GM18498 (cell line): ENCODE measurements around the gene KLC3.
"Not testable (repeated sequence)": the region's sequence is repeated elsewhere in the genome, so short reads cannot be mapped to it uniquely, and the experiment has no call there.

Experiments
- ATAC-seq: cut with Tn5 transposase; IDR thresholded peaks from one replicate; pipeline ENCODE4 v1.9.1; 2021; ENCODE audit warnings: mild to moderate bottlenecking, moderate library complexity; ENCODE audit not compliant: unreplicated experiment

The KLC3 gene

DNA sequence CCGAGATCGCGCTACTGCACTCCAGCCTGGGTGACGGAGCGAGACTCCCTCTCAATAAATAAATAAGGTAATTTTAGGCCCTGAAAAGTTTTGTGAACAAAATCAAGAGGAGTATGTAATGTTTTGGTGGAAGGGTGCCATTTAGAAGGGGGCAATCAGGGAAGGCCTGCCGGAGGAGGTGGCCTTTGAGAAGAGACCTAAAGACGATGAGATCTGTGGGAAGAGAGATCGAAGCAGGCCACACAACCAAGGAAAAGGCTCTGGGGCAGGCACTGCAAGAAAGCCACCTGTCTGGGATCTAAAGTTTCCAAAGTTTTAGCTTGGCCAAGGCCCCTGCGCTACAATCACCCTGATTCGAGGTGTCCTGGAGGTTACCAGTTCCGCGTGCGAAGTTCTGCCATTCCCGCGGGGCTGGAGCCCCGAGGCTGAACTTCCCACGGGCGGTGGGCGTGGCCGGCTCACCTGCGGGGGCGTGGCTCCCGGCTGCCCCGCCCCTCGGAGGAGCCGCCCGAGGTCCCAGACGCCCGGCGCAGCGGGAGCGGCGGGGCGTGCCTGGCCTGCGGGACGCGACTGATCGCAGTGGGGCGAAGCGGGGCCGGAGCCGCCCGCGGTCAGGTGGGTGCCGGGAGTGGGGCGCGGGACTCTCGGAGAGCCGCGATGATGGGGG is at the start of gene KLC3:
KLC3 (plus strand) TSS at position 519 of the 667 bp plus-strand sequence. CDS start 4,792 bp downstream, outside the sequence.
- ATAC-seq = no peak

DNA sequence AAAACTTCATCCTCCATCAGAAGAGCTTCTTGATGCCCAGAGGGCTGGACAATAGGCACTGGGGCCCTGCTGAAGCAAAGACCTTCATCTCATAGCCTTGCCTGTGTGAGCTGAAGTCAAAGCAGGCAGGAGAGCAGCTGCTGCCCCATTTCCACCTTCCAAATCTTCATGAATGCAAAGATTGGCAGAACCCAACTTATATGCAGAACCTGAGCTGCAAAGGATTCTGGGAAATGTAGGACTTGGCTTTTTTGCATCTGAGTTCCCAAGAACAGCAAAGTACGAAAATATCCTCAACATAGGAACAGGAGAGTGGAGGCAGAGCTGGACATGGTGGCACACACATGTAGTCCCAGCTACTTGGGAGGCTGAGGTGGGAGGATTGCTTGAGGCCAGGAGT is 48.7 kb upstream of the KLC3 start:
- no peak for ATAC-seq

DNA sequence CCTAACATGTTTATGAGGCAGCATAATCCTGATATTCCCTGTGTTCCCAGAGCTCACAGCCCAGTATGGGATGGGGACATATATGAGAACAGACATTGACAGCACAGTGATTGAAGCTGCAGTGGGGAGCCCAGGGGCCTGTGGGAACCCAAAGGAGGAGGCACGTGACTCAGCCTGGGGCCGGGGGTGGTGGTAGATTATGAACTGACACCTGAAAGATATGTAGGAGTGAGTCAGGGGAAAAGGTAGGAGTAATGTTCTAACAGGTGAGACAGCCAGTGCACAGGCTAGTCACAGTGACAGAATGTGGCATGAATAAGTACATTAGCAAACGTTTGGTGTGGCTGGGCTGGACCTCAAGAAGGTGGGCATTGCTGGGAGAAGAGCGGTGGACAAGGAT is 46.9 kb upstream of the KLC3 start:
- ATAC-seq = no peak

DNA sequence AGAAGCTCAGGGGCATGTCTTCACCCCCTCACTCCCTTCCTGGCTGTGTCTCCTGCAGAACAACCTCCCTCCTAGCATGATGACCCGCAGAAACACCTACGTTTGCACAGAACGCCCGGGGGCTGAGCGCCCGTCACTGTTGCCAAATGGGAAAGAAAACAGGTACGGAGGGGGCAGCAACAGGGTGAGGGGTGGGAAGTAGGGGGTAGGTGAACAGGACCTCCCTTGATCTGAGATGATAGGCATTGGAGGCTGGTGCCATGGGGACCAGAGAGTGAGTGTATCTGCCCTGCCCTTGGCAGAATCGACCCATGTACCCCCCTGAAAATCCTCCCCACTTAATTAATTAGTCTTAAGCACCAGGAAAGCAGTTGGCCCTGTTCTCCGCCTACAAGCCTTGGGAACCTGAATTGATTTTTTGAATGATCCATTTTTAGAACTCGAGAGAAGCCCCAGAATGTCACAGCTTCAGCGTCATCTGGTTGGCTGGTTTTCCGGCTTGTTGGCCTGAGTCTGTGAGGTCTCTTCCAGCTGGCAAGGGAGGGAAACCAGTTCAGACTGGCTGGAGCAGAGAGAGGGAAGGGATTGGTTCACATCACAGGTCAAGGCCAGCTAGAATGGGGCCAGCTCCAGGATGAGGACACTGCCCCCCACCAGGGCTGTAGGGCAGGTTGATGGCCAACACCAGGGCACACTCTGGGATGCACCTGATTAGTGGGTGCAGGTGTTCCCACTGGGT is 46.1 kb upstream of the KLC3 start:
- no peak for ATAC-seq

- ATAC-seq = no peak
Observed at GRCh38 chr19:45295873-45296272, 44.7 kb upstream of the KLC3 start.

DNA sequence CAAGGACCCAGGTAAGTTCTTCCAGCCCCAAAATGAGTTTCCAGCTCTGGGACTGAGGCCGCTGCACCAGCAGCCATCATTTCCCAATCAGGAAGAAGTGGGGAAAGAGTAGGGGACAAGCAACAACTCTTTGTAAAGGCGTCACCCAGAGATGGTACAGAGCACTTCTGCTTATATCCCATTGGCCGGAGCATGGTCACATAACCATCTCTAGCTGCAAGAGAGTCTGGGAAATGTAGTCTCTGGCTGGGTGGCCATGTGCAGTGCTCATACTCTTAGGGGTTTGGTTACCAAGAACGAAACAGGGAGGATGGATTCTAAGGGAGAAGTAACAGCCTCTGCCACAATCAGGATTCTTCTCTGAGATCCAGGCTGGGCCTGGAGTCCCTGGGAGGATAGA is 44.2 kb upstream of the KLC3 start:
- no peak for ATAC-seq

DNA sequence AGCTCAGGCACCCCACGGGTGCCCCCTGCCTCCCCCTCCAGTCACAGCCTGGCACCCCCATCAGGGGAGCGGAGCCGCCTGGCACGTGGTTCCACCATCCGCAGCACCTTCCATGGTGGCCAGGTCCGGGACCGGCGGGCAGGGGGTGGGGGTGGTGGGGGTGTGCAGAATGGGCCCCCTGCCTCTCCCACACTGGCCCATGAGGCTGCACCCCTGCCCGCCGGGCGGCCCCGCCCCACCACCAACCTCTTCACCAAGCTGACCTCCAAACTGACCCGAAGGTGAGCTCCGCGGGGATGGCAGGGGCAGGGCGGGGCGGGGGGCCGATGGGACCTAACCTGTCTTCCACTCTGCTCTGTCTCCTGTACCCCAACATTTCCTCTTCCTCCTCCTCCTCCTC is 42.9 kb upstream of the KLC3 start:
- ATAC-seq = no peak

DNA sequence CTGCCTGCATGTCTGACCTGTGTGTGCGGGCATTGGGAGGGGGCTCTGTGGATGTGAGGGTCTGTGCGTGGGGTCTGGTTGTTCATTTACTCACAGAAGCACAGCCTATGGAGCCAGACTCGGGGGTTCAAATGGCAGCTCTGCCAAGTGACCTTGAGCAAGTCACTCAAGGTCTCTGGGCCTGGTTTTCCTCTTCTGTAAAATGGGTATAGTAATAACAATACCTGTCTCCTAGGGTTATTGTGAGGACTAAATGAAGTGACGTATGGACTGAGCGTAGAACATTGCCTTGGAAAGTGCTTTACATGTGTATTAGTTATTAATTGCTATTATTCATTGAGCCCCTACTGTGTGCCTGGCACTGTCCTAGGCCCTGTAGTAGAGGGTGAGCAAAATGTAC is 42.3 kb upstream of the KLC3 start:
- no peak for ATAC-seq

DNA sequence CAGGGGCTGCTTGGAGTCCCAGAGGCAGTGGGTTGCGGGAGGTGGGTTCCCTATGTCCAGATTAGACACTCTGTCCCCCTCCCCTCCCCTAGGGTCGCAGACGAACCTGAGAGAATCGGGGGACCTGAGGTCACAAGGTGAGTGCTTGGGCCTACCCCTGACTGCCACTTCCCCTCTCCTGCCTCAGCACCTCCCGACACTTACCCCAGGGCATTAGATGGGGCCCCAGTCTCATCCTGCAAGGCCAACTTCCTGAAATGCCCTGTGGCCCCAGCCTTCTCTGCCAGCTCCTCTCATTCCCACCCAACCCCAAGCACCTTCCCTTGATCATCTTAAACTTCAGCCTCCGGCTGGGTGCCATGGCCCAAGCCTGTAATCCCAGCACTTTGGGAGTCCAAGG is 40.8 kb upstream of the KLC3 start:
- ATAC-seq = no peak

DNA sequence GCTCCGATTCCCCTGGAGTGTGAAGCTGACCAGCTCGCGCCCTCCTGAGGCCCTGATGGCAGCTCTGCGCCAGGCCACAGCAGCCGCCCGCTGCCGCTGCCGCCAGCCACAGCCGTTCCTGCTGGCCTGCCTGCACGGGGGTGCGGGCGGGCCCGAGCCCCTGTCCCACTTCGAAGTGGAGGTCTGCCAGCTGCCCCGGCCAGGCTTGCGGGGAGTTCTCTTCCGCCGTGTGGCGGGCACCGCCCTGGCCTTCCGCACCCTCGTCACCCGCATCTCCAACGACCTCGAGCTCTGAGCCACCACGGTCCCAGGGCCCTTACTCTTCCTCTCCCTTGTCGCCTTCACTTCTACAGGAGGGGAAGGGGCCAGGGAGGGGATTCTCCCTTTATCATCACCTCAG is 38.1 kb upstream of the KLC3 start:
- no peak for ATAC-seq

DNA sequence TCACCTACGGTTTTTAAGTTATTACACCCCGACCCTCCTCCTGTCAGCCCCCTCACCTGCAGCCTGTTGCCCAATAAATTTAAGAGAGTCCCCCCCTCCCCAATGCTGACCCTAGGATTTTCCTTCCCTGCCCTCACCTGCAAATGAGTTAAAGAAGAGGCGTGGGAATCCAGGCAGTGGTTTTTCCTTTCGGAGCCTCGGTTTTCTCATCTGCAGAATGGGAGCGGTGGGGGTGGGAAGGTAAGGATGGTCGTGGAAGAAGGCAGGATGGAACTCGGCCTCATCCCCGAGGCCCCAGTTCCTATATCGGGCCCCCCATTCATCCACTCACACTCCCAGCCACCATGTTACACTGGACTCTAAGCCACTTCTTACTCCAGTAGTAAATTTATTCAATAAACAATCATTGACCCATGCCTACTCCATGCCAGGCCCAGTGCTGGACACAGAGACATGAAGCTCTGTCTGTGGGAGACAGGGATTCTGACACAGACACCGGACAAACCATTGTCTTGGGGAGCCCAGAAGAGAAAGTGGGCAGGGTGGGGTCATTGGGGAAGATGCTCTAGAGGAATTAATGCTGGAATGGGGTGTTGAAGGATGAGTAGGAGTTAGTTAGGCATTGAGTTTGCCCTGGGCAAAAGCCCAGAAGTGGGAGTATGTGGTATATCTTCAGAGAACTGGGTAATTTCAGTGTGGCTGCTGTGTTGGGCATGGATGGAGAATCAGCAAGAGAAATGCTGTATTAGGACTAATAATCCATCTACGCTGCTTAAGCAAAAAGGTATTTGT is 37.1 kb upstream of the KLC3 start:
- ATAC-seq = no peak

DNA sequence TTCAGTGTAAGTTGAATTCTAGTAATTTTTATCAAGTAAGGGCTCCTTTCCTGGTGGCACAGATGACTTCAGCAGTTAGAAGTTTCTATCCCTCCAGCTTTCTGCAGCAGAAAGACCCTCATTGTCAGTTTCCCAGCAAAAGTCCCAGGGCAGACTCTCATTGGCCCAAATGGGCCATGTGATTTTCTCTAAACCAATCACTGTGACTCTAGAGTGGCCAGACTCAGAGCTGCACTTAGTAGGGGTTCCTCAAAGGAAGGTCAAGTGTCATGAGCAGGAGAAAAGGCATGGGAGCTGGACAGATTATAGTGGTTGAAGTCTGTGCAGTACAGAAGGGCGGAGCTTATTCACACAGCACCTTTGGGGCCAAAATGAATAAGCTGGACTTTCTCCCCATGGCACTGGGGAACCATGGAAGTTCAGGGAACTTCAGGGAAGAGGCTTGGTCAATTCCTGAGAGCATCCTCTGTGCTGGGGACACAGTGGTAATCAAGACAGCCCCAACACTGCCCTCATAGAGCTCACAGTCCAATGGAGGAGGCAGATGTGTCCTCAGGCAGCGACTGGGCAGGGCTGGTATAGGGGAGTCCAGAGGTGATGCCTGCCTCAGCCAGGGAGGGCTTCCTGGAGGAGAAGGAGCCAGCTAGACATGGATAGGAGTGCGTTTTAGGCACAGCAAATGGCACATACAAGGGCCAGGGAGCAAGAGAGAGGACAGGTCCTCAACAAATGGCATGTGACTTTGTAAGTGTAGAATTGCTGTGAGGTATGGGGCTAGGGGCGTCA is 36.2 kb upstream of the KLC3 start:
- ATAC-seq = no peak

- ATAC-seq = no peak
Observed at GRCh38 chr19:45305007-45305406, 35.5 kb upstream of the KLC3 start.

- ATAC-seq = no peak
Observed at GRCh38 chr19:45305421-45305820, 35.1 kb upstream of the KLC3 start.

- ATAC-seq = no peak
Observed at GRCh38 chr19:45306040-45306439, 34.5 kb upstream of the KLC3 start.

GRCh38 chr19:45306518-45307027 is 34.0 kb upstream of the KLC3 start:
- no peak for ATAC-seq

- no peak for ATAC-seq
Observed at GRCh38 chr19:45307361-45307760, 33.2 kb upstream of the KLC3 start.

- not testable (repeated sequence) for ATAC-seq
Observed at GRCh38 chr19:45309322-45309721, 31.2 kb upstream of the KLC3 start.

DNA sequence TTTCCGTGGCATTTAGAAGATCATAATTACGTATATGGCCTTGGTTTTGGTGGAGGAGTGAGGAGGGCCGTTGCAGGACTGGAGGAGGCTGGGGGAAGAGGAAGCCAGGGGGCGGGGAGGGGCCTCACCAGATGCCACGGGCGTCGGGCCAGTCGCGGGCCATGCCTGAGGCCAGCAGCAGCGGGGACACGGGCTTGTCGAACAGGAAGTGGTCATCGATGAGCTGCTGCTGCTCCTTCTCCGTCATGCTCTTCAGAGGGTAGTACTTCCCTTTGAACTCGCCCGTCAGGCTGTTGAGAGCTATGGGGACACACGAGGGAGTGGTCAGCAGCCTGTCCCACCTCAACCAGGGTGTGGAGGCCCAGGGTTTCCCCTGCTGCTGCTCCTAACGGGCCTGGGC is 28.9 kb upstream of the KLC3 start:
- no peak for ATAC-seq

DNA sequence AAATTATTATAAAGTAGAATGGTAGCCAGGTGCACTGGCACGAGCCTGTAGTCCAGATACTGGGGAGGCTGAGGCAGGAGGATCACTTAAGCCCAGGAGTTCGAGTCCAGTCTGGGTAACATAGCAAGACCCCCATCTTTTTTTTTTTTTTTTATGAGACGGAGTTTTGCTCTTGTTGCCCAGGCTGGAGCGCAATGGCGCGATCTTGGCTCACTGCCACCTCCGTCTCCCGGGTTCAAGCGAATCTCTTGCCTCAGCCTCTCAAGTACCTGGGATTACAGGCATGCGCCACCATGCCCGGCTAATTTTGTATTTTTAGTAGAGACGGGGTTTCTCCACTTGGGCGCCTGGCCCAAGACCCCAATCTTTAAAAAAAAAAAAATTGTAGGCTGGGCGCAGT is 28.3 kb upstream of the KLC3 start:
- ATAC-seq = not testable (repeated sequence)

DNA sequence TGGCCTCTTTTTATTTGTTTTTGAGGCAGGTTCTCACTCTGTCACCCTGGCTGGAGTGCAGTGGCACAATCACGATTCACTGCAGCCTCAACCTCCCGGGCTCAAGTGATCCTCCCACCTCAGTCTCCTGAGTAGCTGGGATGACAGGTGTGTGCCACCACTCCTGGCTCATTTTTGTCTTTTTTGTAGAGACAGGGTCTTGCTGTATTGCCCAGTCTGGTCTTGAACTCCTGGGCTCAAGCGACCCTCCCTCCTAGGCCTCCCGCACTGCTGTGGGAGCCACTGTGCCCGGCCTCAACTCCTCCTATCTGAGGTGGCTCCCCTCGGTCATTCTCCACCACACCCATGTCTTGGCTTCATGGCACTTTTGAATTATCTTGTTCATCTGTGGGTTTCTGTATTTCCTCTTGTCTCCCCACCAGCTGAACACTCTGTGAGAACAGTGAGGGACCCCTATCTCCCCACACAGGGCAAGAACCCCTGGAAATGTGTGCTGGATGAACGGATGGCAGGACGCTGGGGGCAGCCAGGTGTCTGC is 25.8 kb upstream of the KLC3 start:
- ATAC-seq = no peak
